22Rv1 (cell line): ENCODE results near the gene SMARCAD1.

ENCODE experiments used
- ZFX ChIP-seq: fragments of 450-650 bp; IDR thresholded peaks from 2 replicates; pipeline ENCODE4 v1.6.1; 2017; ENCODE audit warnings: antibody characterized with exemption, borderline replicate concordance
- TF ChIP-seq, protein P1 (sequence below): fragments of 450-650 bp; IDR thresholded peaks from 2 replicates; pipeline ENCODE4 v1.5.1; 2017; ENCODE audit warnings: mild to moderate bottlenecking

DNA sequence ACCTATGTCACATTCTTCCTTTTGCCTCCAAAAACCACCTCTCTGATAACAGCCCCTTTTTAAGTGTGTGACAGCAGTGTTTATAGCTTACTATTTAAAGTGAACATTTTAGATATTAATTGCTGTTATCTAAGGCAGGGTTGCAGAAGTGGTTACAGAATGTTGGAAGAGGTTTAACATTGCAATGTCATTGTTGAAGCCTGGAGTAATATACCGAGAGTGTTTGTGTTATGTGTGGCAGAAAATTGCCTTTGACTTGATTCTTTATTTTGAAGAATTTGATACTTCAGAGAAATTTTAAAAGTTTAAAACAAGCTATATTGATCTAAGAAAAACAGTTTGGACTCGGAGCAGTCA is 37.1 kb downstream of the SMARCAD1 start:
- TF ChIP-seq, protein P1, sequence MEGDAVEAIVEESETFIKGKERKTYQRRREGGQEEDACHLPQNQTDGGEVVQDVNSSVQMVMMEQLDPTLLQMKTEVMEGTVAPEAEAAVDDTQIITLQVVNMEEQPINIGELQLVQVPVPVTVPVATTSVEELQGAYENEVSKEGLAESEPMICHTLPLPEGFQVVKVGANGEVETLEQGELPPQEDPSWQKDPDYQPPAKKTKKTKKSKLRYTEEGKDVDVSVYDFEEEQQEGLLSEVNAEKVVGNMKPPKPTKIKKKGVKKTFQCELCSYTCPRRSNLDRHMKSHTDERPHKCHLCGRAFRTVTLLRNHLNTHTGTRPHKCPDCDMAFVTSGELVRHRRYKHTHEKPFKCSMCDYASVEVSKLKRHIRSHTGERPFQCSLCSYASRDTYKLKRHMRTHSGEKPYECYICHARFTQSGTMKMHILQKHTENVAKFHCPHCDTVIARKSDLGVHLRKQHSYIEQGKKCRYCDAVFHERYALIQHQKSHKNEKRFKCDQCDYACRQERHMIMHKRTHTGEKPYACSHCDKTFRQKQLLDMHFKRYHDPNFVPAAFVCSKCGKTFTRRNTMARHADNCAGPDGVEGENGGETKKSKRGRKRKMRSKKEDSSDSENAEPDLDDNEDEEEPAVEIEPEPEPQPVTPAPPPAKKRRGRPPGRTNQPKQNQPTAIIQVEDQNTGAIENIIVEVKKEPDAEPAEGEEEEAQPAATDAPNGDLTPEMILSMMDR, result no peak
- TF ChIP-seq ZFX, result no peak
